Measurements from ENCODE around the gene ITPR2.
"Not testable (repeated sequence)": the region's sequence is repeated elsewhere in the genome, so short reads cannot be mapped to it uniquely, and the experiment has no call there.

Gene ITPR2

DNA sequence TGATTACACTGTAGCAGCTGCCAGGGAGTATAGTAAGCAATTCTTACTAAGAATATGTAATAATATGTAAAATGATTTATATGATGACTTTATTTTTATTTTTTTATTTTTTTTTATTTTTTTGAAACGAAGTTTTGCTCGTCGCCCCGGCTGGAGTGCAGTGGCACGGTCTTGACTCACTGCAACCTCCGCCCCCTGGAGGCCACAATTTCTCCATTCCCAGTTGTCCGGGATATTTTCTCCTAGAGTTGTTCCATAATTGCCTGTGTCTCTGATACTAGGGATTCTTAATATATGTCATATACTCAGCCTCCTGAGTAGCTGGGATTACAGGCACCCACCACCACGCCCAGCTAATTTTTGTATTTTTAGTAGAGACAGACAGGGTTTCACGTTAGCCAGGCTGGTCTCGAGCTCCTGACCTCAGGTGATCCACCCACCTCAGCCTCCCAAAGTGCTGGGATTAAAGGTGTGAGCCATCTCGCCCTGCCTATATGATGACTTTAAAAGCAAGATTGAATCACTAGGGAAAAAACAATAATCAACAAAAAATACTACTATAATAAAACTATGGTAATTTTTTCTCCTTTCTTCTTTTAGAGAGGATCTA lies 12.2 kb upstream of the ITPR2 start:
- Histone ChIP-seq H3K4me1 (ENCODE audit: control insufficient read depth, insufficient read depth, low read length) (no peaks in the 10 kb centered on the region), H3K9me3 (ENCODE audit: control insufficient read depth, low read length) (no peaks in the 10 kb centered on the region), H3K36me3 (ENCODE audit: control insufficient read depth, insufficient read depth, low read length) (no peaks in the 10 kb centered on the region), H3K9ac (ENCODE audit: low read length) (no peak overlapping the region), H3K27me3 (ENCODE audit: control insufficient read depth, insufficient read depth, low read length) (no peaks in the 10 kb centered on the region), H3K4me3 (ENCODE audit: low read length) (no peak overlapping the region)

GRCh38 chr12:26843311-26843710 lies 10.3 kb upstream of the ITPR2 start:
- H3K4me1 ChIP-seq (ENCODE audit: control insufficient read depth, insufficient read depth, low read length), result no peaks in the 10 kb centered on the region
- no peaks in the 10 kb centered on the region for H3K9me3 ChIP-seq (ENCODE audit: control insufficient read depth, low read length)
- H3K4me3 ChIP-seq (ENCODE audit: low read length), result no peak overlapping the region
- H3K36me3 ChIP-seq (ENCODE audit: control insufficient read depth, insufficient read depth, low read length), result no peaks in the 10 kb centered on the region
- H3K27me3 ChIP-seq (ENCODE audit: control insufficient read depth, insufficient read depth, low read length), result no peaks in the 10 kb centered on the region
- no peak overlapping the region for H3K9ac ChIP-seq (ENCODE audit: low read length)

DNA sequence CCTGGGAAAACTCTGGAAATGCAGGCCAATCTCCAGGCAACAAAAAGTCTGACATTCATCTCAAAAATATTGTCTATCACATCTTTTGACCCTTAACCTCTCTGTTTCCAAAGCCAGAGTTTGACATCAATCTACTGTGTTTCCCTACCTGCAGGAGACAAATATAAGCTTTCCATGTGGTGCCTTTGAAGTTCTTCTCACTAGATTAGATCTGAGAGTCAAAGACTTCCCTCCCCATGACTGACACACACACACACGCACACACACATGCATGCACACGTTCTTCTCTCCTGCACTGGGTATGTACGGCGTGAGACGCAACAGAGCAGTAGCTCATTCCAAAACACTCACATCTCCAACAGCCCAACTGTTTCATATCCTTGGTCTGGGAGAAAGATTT lies 8.1 kb upstream of the ITPR2 start:
- H3K9ac ChIP-seq (ENCODE audit: low read length), result no peak overlapping the region
- H3K4me1 ChIP-seq (ENCODE audit: control insufficient read depth, insufficient read depth, low read length), result no peaks in the 10 kb centered on the region
- no peaks in the 10 kb centered on the region for H3K27me3 ChIP-seq (ENCODE audit: control insufficient read depth, insufficient read depth, low read length)
- H3K36me3 ChIP-seq (ENCODE audit: control insufficient read depth, insufficient read depth, low read length), result no peaks in the 10 kb centered on the region
- no peak overlapping the region for H3K4me3 ChIP-seq (ENCODE audit: low read length)
- H3K9me3 ChIP-seq (ENCODE audit: control insufficient read depth, low read length), result no peaks in the 10 kb centered on the region

GRCh38 chr12:26839512-26839911 lies 6.5 kb upstream of the ITPR2 start:
- H3K9ac ChIP-seq (ENCODE audit: low read length), result no peak overlapping the region
- no peak overlapping the region for H3K4me3 ChIP-seq (ENCODE audit: low read length)
- H3K4me1 ChIP-seq (ENCODE audit: control insufficient read depth, insufficient read depth, low read length), result no peaks in the 10 kb centered on the region
- no peaks in the 10 kb centered on the region for H3K9me3 ChIP-seq (ENCODE audit: control insufficient read depth, low read length)
- H3K27me3 ChIP-seq (ENCODE audit: control insufficient read depth, insufficient read depth, low read length), result no peaks in the 10 kb centered on the region
- no peaks in the 10 kb centered on the region for H3K36me3 ChIP-seq (ENCODE audit: control insufficient read depth, insufficient read depth, low read length)

- H3K27me3 ChIP-seq (ENCODE audit: control insufficient read depth, insufficient read depth, low read length), result no peaks in the 10 kb centered on the region
- H3K9ac ChIP-seq (ENCODE audit: low read length), result no peak overlapping the region
- H3K36me3 ChIP-seq (ENCODE audit: control insufficient read depth, insufficient read depth, low read length), result no peaks in the 10 kb centered on the region
- H3K9me3 ChIP-seq (ENCODE audit: control insufficient read depth, low read length), result no peaks in the 10 kb centered on the region
- peaks cover 2% of the 10 kb centered on the region for H3K4me1 ChIP-seq (ENCODE audit: control insufficient read depth, insufficient read depth, low read length)
- H3K4me3 ChIP-seq (ENCODE audit: low read length), result no peak overlapping the region
These were observed 6.0 kb upstream of the ITPR2 start for GRCh38 chr12:26838888-26839416.

- Histone ChIP-seq H3K9ac (ENCODE audit: low read length) (no peak overlapping the region), H3K4me3 (ENCODE audit: low read length) (no peak overlapping the region), H3K27me3 (ENCODE audit: control insufficient read depth, insufficient read depth, low read length) (no peaks in the 10 kb centered on the region), H3K9me3 (ENCODE audit: control insufficient read depth, low read length) (no peaks in the 10 kb centered on the region), H3K36me3 (ENCODE audit: control insufficient read depth, insufficient read depth, low read length) (no peaks in the 10 kb centered on the region), H3K4me1 (ENCODE audit: control insufficient read depth, insufficient read depth, low read length) (peaks cover 7% of the 10 kb centered on the region)
These were observed 3.2 kb upstream of the ITPR2 start for GRCh38 chr12:26836201-26836600.

DNA sequence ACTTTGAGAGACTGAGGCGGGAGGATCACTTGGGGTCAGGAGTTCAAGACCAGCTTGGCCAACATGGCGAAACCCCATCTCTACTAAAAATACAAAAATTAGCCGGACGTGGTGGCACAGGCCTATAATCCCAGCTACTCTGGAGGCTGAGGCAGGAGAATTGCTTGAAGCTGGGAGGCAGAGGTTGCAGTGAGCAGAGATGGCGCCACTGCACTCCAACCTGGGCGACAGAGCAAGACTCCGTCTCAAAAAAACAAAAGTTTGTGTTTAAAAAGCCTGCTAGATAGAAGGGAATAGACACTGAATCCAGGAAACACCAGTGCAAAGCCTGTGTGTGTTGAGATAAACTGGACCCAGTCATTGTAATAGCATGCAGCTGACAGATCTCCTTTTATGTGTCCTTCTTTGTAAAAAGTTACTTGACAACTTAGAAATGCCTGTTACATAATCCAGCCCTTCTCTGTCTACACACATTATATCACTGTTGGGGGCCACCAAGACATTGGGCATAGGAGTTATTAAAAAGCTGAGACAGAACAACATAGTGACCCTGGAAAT lies 1.6 kb upstream of the ITPR2 start:
- H3K36me3 ChIP-seq (ENCODE audit: control insufficient read depth, insufficient read depth, low read length); H3K9me3 ChIP-seq (ENCODE audit: control insufficient read depth, low read length); H3K27me3 ChIP-seq (ENCODE audit: control insufficient read depth, insufficient read depth, low read length); H3K4me3 ChIP-seq (ENCODE audit: low read length); H3K9ac ChIP-seq (ENCODE audit: low read length): not testable (repeated sequence)
- H3K4me1 ChIP-seq (ENCODE audit: control insufficient read depth, insufficient read depth, low read length), result peaks cover 12% of the 10 kb centered on the region

DNA sequence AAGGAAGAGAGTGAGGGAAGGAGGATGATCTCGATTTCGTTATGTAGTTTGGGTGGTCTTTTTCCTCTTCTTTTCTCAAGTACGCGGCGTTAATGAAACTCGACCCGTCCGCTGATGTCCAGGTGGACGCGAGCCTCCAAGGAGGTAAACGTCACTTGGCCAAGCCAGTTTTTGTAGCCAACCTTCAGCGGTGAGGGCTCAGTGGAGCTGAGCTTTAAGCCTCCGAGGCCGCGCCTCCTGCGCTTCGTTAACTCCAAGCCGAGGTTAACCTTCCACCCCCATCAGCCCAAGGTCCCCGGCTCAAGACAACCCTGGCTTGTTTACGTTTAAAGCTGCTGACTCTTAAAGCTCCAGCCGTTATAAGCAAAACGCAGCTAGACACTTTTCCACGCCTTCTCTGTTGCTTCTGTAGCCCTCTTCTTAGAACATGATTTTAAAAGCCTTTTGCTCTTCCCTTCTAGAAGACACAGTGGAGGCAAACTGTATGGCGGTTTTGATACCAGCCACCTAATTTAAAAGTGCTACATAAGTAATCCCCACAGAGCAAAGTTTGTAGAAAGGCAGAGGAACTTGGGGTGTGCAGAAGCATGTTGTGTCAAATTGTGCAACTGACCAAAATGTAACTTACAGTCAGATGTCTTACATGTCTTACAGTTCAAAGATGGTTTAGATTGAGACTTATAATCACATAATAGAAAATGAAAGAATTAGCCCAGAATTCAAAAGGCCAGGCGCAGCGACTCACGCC lies 923 bp upstream of the ITPR2 start:
- H3K4me3 ChIP-seq (ENCODE audit: low read length), result peak overlapping the region; percentile 50
- no peaks in the 10 kb centered on the region for H3K9me3 ChIP-seq (ENCODE audit: control insufficient read depth, low read length)
- peak overlapping the region; percentile 70 for H3K9ac ChIP-seq (ENCODE audit: low read length)
- H3K27me3 ChIP-seq (ENCODE audit: control insufficient read depth, insufficient read depth, low read length), result no peaks in the 10 kb centered on the region
- H3K4me1 ChIP-seq (ENCODE audit: control insufficient read depth, insufficient read depth, low read length), result peaks cover 12% of the 10 kb centered on the region
- no peaks in the 10 kb centered on the region for H3K36me3 ChIP-seq (ENCODE audit: control insufficient read depth, insufficient read depth, low read length)

DNA sequence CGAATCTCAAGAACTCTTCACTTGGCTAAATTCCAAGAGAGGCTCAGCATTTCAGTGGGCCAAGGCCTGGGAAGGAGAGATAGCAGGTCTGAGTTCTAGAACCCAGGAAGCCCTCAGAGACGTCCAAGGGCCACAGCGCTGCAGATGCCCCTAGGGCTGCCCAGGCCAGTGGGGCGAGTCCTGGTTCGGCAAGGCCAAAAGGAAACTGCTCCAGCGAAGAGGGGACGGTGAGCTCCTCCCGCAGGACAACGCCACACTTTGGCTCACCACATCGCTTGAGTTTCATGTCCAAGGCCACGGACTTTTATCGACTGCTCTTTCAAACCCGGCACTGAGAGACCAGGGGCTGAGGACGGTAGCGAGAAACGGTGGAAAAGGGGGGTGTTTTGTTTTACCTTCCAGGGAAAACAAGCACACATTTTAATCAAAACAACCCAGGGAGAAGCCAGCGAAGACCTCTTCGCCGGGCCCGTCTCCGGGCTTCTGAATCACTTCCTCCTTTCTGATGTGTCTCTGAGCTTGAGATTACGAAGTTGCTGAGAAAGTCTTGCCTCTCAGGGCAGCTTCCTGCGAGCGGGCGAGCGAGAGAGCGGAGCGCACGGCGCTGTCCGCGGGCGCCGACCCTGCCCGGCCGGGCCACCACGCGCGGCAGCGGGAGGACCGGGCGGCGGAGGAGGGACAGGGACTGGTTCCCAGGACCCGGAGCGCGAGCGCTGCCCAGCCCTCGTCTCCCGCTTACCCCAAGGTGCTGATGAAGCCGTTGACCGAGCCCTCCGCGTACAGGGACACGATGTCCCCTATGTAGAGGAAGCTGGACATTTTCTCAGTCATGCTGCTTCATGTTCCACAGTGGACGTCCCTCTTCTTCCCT lies 808 bp downstream of the ITPR2 start:
- Histone ChIP-seq H3K4me1 (ENCODE audit: control insufficient read depth, insufficient read depth, low read length) (peaks cover 12% of the 10 kb centered on the region), H3K4me3 (ENCODE audit: low read length) (peak overlapping the region; percentile 90), H3K27me3 (ENCODE audit: control insufficient read depth, insufficient read depth, low read length) (no peaks in the 10 kb centered on the region), H3K9me3 (ENCODE audit: control insufficient read depth, low read length) (no peaks in the 10 kb centered on the region), H3K36me3 (ENCODE audit: control insufficient read depth, insufficient read depth, low read length) (no peaks in the 10 kb centered on the region), H3K9ac (ENCODE audit: low read length) (peak overlapping the region; percentile 93)

DNA sequence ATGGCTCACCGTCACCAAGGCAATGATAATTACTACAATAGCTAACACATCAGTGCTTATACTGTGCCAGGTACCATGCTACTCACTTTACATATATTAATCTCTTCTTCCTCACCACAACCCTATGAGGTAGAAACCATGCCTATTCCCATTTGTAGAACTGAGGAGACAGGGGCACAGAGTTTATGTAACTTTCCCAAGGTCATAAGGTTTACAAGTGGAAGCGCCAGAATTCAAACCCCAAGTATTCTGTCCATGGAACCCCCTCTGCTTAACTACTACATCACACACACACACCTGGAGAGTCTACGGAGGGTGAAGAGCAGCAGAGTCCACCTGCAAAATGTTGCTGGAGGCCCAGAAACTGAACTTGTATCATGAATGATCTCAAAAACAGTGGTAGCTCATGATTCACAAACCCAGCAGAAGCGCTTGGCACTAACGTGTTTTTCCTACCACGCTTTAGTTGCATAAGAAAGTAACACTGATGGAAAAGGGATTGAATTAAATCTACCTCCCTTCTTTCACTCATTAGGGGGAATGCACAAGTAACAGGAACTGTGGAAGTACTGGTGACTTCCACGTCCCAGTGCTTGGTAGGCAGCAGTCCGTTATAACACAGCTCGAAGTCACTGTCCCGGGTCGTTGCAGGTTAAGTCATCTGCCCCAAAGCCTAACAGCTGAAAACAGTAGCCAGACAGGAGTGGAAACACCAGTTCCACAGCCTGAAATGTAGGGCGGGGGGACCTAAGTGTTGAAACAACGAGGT lies 2.0 kb downstream of the ITPR2 start:
- peaks cover 12% of the 10 kb centered on the region for H3K4me1 ChIP-seq (ENCODE audit: control insufficient read depth, insufficient read depth, low read length)
- no peaks in the 10 kb centered on the region for H3K9me3 ChIP-seq (ENCODE audit: control insufficient read depth, low read length)
- H3K4me3 ChIP-seq (ENCODE audit: low read length), result peak overlapping the region; percentile 1
- no peak overlapping the region for H3K9ac ChIP-seq (ENCODE audit: low read length)
- no peaks in the 10 kb centered on the region for H3K36me3 ChIP-seq (ENCODE audit: control insufficient read depth, insufficient read depth, low read length)
- no peaks in the 10 kb centered on the region for H3K27me3 ChIP-seq (ENCODE audit: control insufficient read depth, insufficient read depth, low read length)

- no peaks in the 10 kb centered on the region for H3K27me3 ChIP-seq (ENCODE audit: control insufficient read depth, insufficient read depth, low read length)
- H3K9me3 ChIP-seq (ENCODE audit: control insufficient read depth, low read length), result no peaks in the 10 kb centered on the region
- no peaks in the 10 kb centered on the region for H3K36me3 ChIP-seq (ENCODE audit: control insufficient read depth, insufficient read depth, low read length)
- no peak overlapping the region for H3K4me3 ChIP-seq (ENCODE audit: low read length)
- H3K4me1 ChIP-seq (ENCODE audit: control insufficient read depth, insufficient read depth, low read length), result peaks cover 12% of the 10 kb centered on the region
- no peak overlapping the region for H3K9ac ChIP-seq (ENCODE audit: low read length)
These were observed 2.6 kb downstream of the ITPR2 start for GRCh38 chr12:26830363-26830762.

Data from mucosa of stomach (tissue), 1 donor.